Keratinocyte (primary cell): ENCODE results near the gene SLCO3A1. TPM values are rescaled to one million over a fixed set of nuclear protein-coding genes. Genes with fewer than 3 reads are reported as not detected.

Experiments used
- DNase-seq: peaks from one replicate; pipeline ENCODE4 v3.0.0-alpha.2; 2011; ENCODE audit warnings: low read depth, missing footprints, low spot score
- FAIRE-seq: peaks from 2 replicates; lab custom pipeline; 2011; peaks lifted over from hg19 to GRCh38; lab: Jason Lieb, UNC
- H2AFZ ChIP-seq: 2 replicates; pipeline ENCODE4 v1.6.0; 2012; ENCODE audit warnings: low read length, control low read depth, inconsistent platforms; ENCODE audit not compliant: control insufficient read depth
- H3K27ac ChIP-seq: 2 replicates; pipeline ENCODE4 v1.5.1; 2011; ENCODE audit warnings: low read length; ENCODE audit not compliant: control insufficient read depth, insufficient read depth
- H3K27me3 ChIP-seq: 3 replicates; pipeline ENCODE4 v1.6.0; 2011; ENCODE audit warnings: low read length; ENCODE audit not compliant: control insufficient read depth, insufficient read depth; ENCODE audit errors: extremely low read depth
- H3K36me3 ChIP-seq, 2 experiments: 2 replicates in 1 of 2; 3 replicates in 1 of 2; pipeline ENCODE4 v1.5.1; 2011; ENCODE audit warnings: low read length in 2 of 2, mild to moderate bottlenecking in 1 of 2; ENCODE audit not compliant: control insufficient read depth in 2 of 2, insufficient read depth in 2 of 2; ENCODE audit errors: extremely low read depth in 1 of 2
- H3K4me1 ChIP-seq: 3 replicates; pipeline ENCODE4 v1.5.1; 2011; ENCODE audit warnings: low read length; ENCODE audit not compliant: control insufficient read depth, insufficient read depth; ENCODE audit errors: extremely low read depth
- H3K4me2 ChIP-seq: 3 replicates; pipeline ENCODE4 v1.6.0; 2011; ENCODE audit warnings: low read depth, low read length; ENCODE audit not compliant: control insufficient read depth, insufficient read depth; ENCODE audit errors: extremely low read depth
- H3K4me3 ChIP-seq, 3 experiments: fragments of 200-600 bp in 1 of 3; sonication (generic) in 1 of 3; 2 replicates in 2 of 3; 3 replicates in 1 of 3; pipeline ENCODE4 v1.5.1; 2011 to 2016; ENCODE audit warnings: low read length in 3 of 3, mild to moderate bottlenecking in 3 of 3, control low read depth in 2 of 3, inconsistent platforms in 1 of 3, low read depth in 1 of 3, mixed read lengths in 1 of 3, mixed run types in 1 of 3, moderate library complexity in 1 of 3; ENCODE audit not compliant: control insufficient read depth in 2 of 3, insufficient read depth in 2 of 3; ENCODE audit errors: extremely low read depth in 1 of 3
- H3K79me2 ChIP-seq: 2 replicates; pipeline ENCODE4 v1.6.0; 2012; ENCODE audit warnings: low read length; ENCODE audit not compliant: control insufficient read depth, insufficient read depth
- H3K9ac ChIP-seq: 3 replicates; pipeline ENCODE4 v1.6.0; 2011; ENCODE audit warnings: low read length; ENCODE audit not compliant: control insufficient read depth, insufficient read depth; ENCODE audit errors: extremely low read depth
- H3K9me1 ChIP-seq: 3 replicates; pipeline ENCODE4 v1.6.0; 2011; ENCODE audit warnings: low read length; ENCODE audit not compliant: control insufficient read depth, insufficient read depth; ENCODE audit errors: extremely low read depth
- H3K9me3 ChIP-seq: 2 replicates; pipeline ENCODE4 v1.5.1; 2012; ENCODE audit warnings: low read depth, low read length; ENCODE audit not compliant: control insufficient read depth
- H4K20me1 ChIP-seq: 3 replicates; pipeline ENCODE4 v1.6.0; 2011; ENCODE audit warnings: low read length; ENCODE audit not compliant: control insufficient read depth, insufficient read depth; ENCODE audit errors: extremely low read depth
- CTCF ChIP-seq, 3 experiments: IDR thresholded peaks in 1 of 3; conservative IDR thresholded peaks in 1 of 3; optimal IDR thresholded peaks in 1 of 3; 2 replicates in 2 of 3; 3 replicates in 1 of 3; pipeline versions ENCODE3 to v1.5.1; 2011; ENCODE audit warnings: low read length in 3 of 3, mild to moderate bottlenecking in 3 of 3, moderate library complexity in 2 of 3, control low read depth in 1 of 3, inconsistent platforms in 1 of 3; ENCODE audit not compliant: insufficient read depth in 2 of 3; ENCODE audit errors: extremely low read depth in 1 of 3
- EZH2 ChIP-seq: IDR thresholded peaks from one replicate; pipeline ENCODE4 v1.6.1; 2012; ENCODE audit warnings: inconsistent platforms, mild to moderate bottlenecking, low read length, moderate library complexity
- dilution Hi-C: fragments of 300-500 bp; cut with MboI; formaldehyde crosslinking; loops from one replicate; pipeline ENCODE4 v1.7.0; 2020; ENCODE audit warnings: low sequenced_read_pairs; ENCODE audit not compliant: extremely low pct_ligation_motif_present
- polyA plus RNA-seq, 5 experiments: library from polyadenylated mRNA; depleted of rRNA in 3 of 5; stranded (reverse) in 3 of 5; stranded (forward) in 1 of 5; unstranded in 1 of 5; fragments of >200 nt; gene quantifications; 1 replicate in 1 of 5; 2 replicates in 3 of 5; 3 replicates in 1 of 5; pipeline versions ENCODE4 v1.2.1 to v1.2.3, GENCODE V29; 2011 to 2012; ENCODE audit warnings: missing spikeins in 2 of 5, low read depth in 1 of 5, low replicate concordance in 1 of 5

The SLCO3A1 gene
- polyA plus RNA-seq, 1 donor (not counting 4 experiments of a cell fraction or from before 2014, with no cell fraction given) = 21.3 TPM

- Histone ChIP-seq H3K4me3 (no peak overlapping the region), H3K27ac (no peak overlapping the region), H3K9ac (no peak overlapping the region), H2AFZ (no peak overlapping the region), H3K9me3 (no peaks in the 10 kb centered on the region), H3K27me3 (no peaks in the 10 kb centered on the region), H3K4me2 (no peak overlapping the region), H3K9me1 (no peaks in the 10 kb centered on the region), H3K79me2 (peaks cover 35% of the 10 kb centered on the region), H4K20me1 (peaks cover 3% of the 10 kb centered on the region), H3K36me3 (no peaks in the 10 kb centered on the region), H3K4me1 (no peaks in the 10 kb centered on the region)
- dilution Hi-C loops = no loop called here
- TF ChIP-seq EZH2 = no peak
- DNase-seq = no peak
- FAIRE-seq = no peak
These were observed 147.8 kb downstream of the SLCO3A1 start for GRCh38 chr15:92001307-92001706.

DNA sequence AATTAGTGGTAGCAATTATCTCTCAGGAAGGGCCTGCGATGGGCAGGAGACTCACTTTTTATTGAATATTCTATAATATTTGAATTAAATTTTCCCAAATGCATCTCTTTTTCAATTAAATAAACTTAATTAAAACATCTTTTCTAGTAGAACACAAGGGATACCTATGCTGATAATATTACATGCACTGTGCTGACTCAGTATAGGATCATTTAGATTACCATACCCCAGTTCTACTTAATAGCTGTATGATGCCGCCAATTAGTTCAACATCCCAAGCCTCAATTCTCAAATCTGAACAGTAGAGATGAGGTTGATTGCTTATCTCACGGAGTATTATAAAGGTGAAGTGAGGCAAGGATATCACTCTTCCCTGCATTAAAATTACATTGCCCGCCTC, 149.2 kb downstream of the SLCO3A1 start:
- no peaks in the 10 kb centered on the region for H3K27me3 ChIP-seq
- dilution Hi-C loops = no loop called here
- peaks cover 3% of the 10 kb centered on the region for H4K20me1 ChIP-seq
- H3K27ac ChIP-seq = no peak overlapping the region
- H3K36me3 ChIP-seq = no peaks in the 10 kb centered on the region
- no peak overlapping the region for H3K9ac ChIP-seq
- H3K4me2 ChIP-seq = no peak overlapping the region
- no peaks in the 10 kb centered on the region for H3K9me1 ChIP-seq
- FAIRE-seq (no peak), DNase-seq (no peak)
- TF ChIP-seq EZH2 (no peak), CTCF (optimal IDR thresholded peaks at IDR 0.05 in 1 of 3, IDR thresholded peaks at IDR 0.05 in 1 of 3, conservative IDR thresholded peaks at IDR 0.05 in 1 of 3; ENCODE audit: extremely low read depth in 1 of 3, insufficient read depth in 2 of 3, low read length in 3 of 3) (no peak)
- H3K4me1 ChIP-seq = no peaks in the 10 kb centered on the region
- H3K9me3 ChIP-seq = no peaks in the 10 kb centered on the region
- H3K4me3 ChIP-seq = no peak overlapping the region
- H3K79me2 ChIP-seq = peaks cover 36% of the 10 kb centered on the region
- H2AFZ ChIP-seq = no peak overlapping the region

- H3K79me2 ChIP-seq = peaks cover 36% of the 10 kb centered on the region
- H2AFZ ChIP-seq = no peak overlapping the region
- H4K20me1 ChIP-seq = peaks cover 3% of the 10 kb centered on the region
- H3K27ac ChIP-seq = no peak overlapping the region
- no peak overlapping the region for H3K9ac ChIP-seq
- no peaks in the 10 kb centered on the region for H3K36me3 ChIP-seq
- no peak overlapping the region for H3K4me2 ChIP-seq
- dilution Hi-C loops = no loop called here
- DNase-seq (no peak), FAIRE-seq (no peak)
- no peaks in the 10 kb centered on the region for H3K9me1 ChIP-seq
- H3K9me3 ChIP-seq = no peaks in the 10 kb centered on the region
- no peaks in the 10 kb centered on the region for H3K4me1 ChIP-seq
- H3K27me3 ChIP-seq = no peaks in the 10 kb centered on the region
- no peak overlapping the region for H3K4me3 ChIP-seq
- no peak for TF ChIP-seq EZH2
- no peak for TF ChIP-seq CTCF (optimal IDR thresholded peaks at IDR 0.05 in 1 of 3, IDR thresholded peaks at IDR 0.05 in 1 of 3, conservative IDR thresholded peaks at IDR 0.05 in 1 of 3; ENCODE audit: extremely low read depth in 1 of 3, insufficient read depth in 2 of 3, low read length in 3 of 3)
These were observed 150.1 kb downstream of the SLCO3A1 start for GRCh38 chr15:92003515-92004067.
